ENCODE measurements around the gene PTPRO. TPM values are rescaled to one million over a fixed set of nuclear protein-coding genes. Genes with fewer than 3 reads are reported as not detected.

PTPRO gene
- total and polyA plus RNA-seq, 5 donors from 2014 or later: 0.88 to 2.9 (median 1.6) TPM

DNA sequence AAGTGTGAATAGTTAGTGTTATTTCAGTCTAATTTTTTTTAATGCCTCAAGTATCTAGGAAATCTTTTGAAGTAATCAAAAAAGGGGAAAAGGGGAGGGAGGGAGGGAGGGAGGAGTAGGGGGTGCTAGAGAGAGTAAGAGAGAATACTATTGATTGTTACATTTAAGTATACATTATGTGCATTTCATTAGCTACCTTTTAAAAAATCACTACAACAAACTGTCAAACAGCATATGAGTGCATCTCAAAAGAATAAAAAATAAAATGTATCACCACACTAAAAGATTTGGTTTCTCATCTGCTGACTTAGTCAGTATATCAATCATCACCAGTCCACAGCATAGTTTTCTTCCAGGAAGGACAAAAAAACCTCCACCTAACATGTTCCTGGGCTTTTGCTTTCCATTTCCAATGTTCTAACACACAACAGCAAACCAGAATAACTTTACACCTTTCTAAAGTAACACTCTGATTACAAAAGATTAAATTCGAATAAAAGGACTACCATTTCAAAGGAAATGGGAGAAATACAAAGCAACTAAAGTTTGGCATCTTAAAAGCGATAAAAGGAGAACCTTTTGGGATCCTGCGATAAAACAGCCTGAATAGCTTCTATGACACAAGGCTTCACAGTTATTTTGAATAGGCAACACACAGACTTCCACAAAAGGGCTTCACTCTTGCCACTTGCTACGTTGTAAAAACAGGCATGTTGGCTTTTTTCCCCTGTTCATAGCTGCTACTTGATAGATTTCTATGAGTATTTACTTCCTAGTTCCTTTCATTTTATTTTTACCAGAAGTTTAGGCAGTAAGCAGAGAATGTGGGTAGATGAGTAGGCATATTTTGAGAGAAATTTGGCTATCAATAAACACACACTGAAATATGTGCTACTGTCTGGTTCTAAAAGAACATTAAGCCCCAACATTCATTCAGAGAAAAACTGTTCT lies 306.0 kb downstream of the PTPRO start:
- no peak for ATAC-seq (ENCODE audit: low read depth in 2 of 2)
- DNase-seq: no peak
- Mint-ChIP-seq H3K27me3 (no peaks in the 10 kb centered on the region), H3K9me3 (no peaks in the 10 kb centered on the region), H3K36me3 (no peaks in the 10 kb centered on the region), H3K4me1 (peaks cover 0 to 2% (median 0%) of the 10 kb centered on the region in 4 donors), H3K27ac (no peak overlapping the region), H3K4me3 (no peak overlapping the region)
- Histone ChIP-seq H3K4me1 (ENCODE audit: control insufficient read depth, insufficient read depth, low read length, poor library complexity, severe bottlenecking) (no peaks in the 10 kb centered on the region), H3K9me3 (ENCODE audit: control insufficient read depth in 2 of 2, low read length in 2 of 2) (no peaks in the 10 kb centered on the region), H3K4me3 (ENCODE audit: low read depth, low read length) (no peak overlapping the region), H3K27me3 (ENCODE audit: control insufficient read depth, insufficient read depth, low read length) (peaks cover 1% of the 10 kb centered on the region), H3K36me3 (ENCODE audit: control insufficient read depth, insufficient read depth, low read length) (no peaks in the 10 kb centered on the region), H3K27ac (ENCODE audit: insufficient read depth, low read length, poor library complexity, severe bottlenecking) (no peak overlapping the region)

DNA sequence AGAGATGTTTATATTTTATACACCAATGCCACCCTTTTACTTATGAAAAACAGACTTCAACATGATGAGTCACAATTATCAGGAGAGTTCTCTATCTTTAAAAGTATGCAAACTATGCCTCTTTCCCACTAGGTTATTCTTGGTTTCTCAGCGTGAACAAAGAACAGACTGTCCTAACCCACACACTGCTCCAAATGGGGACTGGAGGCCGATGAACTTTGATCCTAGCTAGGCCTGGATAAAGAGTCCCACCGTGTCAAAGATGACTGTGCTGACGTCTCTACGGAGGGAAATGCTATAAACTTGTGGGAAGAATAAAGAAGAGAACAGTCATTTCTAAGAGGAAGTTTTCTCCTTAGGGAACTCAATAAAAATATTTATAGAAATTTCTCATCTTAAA lies 306.8 kb downstream of the PTPRO start:
- H3K27ac Mint-ChIP-seq: no peak overlapping the region
- Histone ChIP-seq H3K36me3 (ENCODE audit: control insufficient read depth, insufficient read depth, low read length) (no peaks in the 10 kb centered on the region), H3K27me3 (ENCODE audit: control insufficient read depth, insufficient read depth, low read length) (peaks cover 1% of the 10 kb centered on the region), H3K9me3 (ENCODE audit: control insufficient read depth in 2 of 2, low read length in 2 of 2) (no peaks in the 10 kb centered on the region), H3K4me1 (ENCODE audit: control insufficient read depth, insufficient read depth, low read length, poor library complexity, severe bottlenecking) (no peaks in the 10 kb centered on the region), H3K27ac (ENCODE audit: insufficient read depth, low read length, poor library complexity, severe bottlenecking) (no peak overlapping the region), H3K4me3 (ENCODE audit: low read depth, low read length) (no peak overlapping the region)
- no peaks in the 10 kb centered on the region for H3K36me3 Mint-ChIP-seq
- no peak overlapping the region for H3K4me3 Mint-ChIP-seq
- H3K4me1 Mint-ChIP-seq: peaks cover 0 to 2% (median 0%) of the 10 kb centered on the region in 4 donors
- no peak for DNase-seq
- H3K9me3 Mint-ChIP-seq: no peaks in the 10 kb centered on the region
- peaks cover 5% of the 10 kb centered on the region for H3K27me3 Mint-ChIP-seq
- no peak for ATAC-seq (ENCODE audit: low read depth in 2 of 2)

DNA sequence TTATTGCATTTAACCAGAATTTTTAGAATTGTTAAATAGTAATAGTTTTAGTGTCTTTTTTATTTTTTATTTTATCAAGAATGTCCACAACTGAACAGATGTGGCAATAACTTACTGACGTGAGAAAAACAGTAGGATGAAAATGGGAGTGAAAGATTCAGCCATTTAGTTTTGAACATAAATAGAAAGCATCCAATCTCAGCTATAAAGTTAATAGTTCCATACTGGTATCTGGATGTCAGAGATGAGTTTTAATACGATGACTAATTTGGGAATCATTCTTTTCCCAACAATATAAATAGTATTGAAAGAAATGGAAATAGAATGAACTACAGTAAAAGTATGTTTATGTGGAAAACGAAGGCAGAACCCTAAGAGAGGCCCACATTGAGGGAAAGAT lies 307.5 kb downstream of the PTPRO start:
- Histone ChIP-seq H3K9me3 (ENCODE audit: control insufficient read depth in 2 of 2, low read length in 2 of 2) (no peaks in the 10 kb centered on the region), H3K27me3 (ENCODE audit: control insufficient read depth, insufficient read depth, low read length) (peaks cover 1% of the 10 kb centered on the region), H3K4me1 (ENCODE audit: control insufficient read depth, insufficient read depth, low read length, poor library complexity, severe bottlenecking) (no peaks in the 10 kb centered on the region), H3K27ac (ENCODE audit: insufficient read depth, low read length, poor library complexity, severe bottlenecking) (no peak overlapping the region), H3K4me3 (ENCODE audit: low read depth, low read length) (no peak overlapping the region), H3K36me3 (ENCODE audit: control insufficient read depth, insufficient read depth, low read length) (no peaks in the 10 kb centered on the region)
- no peak overlapping the region for H3K27ac Mint-ChIP-seq
- no peak for ATAC-seq (ENCODE audit: low read depth in 2 of 2)
- H3K4me1 Mint-ChIP-seq: peaks cover 0 to 2% (median 0%) of the 10 kb centered on the region in 4 donors
- no peak for DNase-seq
- no peaks in the 10 kb centered on the region for H3K36me3 Mint-ChIP-seq
- no peaks in the 10 kb centered on the region for H3K9me3 Mint-ChIP-seq
- peaks cover 5% of the 10 kb centered on the region for H3K27me3 Mint-ChIP-seq
- H3K4me3 Mint-ChIP-seq: no peak overlapping the region

DNA sequence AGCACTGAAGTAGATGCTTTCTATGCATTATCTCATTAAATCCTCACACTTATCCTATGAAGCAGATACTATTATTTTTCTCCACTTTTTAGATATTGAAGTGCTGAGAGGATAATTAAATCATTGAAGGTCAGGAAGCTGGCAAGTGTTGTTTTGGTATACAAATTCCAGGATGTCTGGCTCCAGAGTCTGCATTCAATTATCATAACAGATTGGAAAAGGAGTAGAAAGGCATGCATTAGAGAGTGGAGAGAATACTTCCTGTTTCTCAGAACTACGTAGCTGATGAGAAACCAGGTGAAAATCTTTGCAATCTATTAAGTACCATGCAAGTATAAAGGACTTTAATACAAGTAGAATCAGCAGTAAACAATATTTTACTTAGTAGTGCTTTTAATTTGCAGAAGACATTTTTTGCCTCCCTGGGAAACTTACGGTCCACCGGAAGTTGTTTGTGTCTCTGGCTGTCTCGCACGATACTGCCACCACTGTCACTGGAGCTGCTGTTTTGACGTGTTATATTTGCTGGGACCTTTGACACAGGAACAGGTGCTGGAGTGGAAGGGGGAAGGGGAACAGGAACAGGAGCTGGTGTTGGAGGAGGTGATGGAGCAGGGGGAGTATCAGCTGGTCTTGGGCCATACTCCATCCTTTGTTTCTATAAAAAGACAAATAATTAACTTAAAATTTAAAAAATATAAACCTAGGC lies 308.9 kb downstream of the PTPRO start:
- Histone ChIP-seq H3K4me3 (ENCODE audit: low read depth, low read length) (no peak overlapping the region), H3K9me3 (ENCODE audit: control insufficient read depth in 2 of 2, low read length in 2 of 2) (no peaks in the 10 kb centered on the region), H3K4me1 (ENCODE audit: control insufficient read depth, insufficient read depth, low read length, poor library complexity, severe bottlenecking) (no peaks in the 10 kb centered on the region), H3K27ac (ENCODE audit: insufficient read depth, low read length, poor library complexity, severe bottlenecking) (no peak overlapping the region), H3K27me3 (ENCODE audit: control insufficient read depth, insufficient read depth, low read length) (peaks cover 1% of the 10 kb centered on the region), H3K36me3 (ENCODE audit: control insufficient read depth, insufficient read depth, low read length) (no peaks in the 10 kb centered on the region)
- ATAC-seq (ENCODE audit: low read depth in 2 of 2): no peak
- peaks cover 0 to 2% (median 0%) of the 10 kb centered on the region in 4 donors for H3K4me1 Mint-ChIP-seq
- no peak overlapping the region for H3K27ac Mint-ChIP-seq
- H3K9me3 Mint-ChIP-seq: no peaks in the 10 kb centered on the region
- no peaks in the 10 kb centered on the region for H3K36me3 Mint-ChIP-seq
- no peak for DNase-seq
- peaks cover 11% of the 10 kb centered on the region for H3K27me3 Mint-ChIP-seq
- H3K4me3 Mint-ChIP-seq: no peak overlapping the region

DNA sequence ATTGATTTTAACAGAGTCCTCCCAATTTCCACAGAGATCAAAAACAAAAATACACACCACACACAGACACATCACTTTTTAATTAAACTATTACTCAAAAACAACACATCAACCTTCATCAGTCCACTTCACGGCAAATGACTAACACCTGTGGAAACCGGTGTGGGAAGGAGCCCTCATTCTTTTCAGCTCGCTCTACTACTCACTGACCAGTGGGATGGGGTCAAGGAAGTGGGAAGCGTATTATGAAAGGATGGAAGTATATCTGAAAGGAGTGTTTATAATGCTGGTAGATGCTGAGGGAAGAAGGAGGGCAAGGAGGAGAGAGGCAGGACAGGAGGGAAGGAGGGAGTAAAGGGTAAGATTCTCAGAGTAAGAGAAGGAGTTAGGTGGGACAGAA lies 310.4 kb downstream of the PTPRO start:
- Histone ChIP-seq H3K4me3 (ENCODE audit: low read depth, low read length) (no peak overlapping the region), H3K27ac (ENCODE audit: insufficient read depth, low read length, poor library complexity, severe bottlenecking) (no peak overlapping the region), H3K36me3 (ENCODE audit: control insufficient read depth, insufficient read depth, low read length) (no peaks in the 10 kb centered on the region), H3K27me3 (ENCODE audit: control insufficient read depth, insufficient read depth, low read length) (peaks cover 1% of the 10 kb centered on the region), H3K9me3 (ENCODE audit: control insufficient read depth in 2 of 2, low read length in 2 of 2) (no peaks in the 10 kb centered on the region), H3K4me1 (ENCODE audit: control insufficient read depth, insufficient read depth, low read length, poor library complexity, severe bottlenecking) (no peaks in the 10 kb centered on the region)
- ATAC-seq (ENCODE audit: low read depth in 2 of 2): no peak
- H3K36me3 Mint-ChIP-seq: no peaks in the 10 kb centered on the region
- no peak overlapping the region for H3K4me3 Mint-ChIP-seq
- H3K27me3 Mint-ChIP-seq: peaks cover 12% of the 10 kb centered on the region
- no peak for DNase-seq
- peaks cover 0 to 2% (median 0%) of the 10 kb centered on the region in 4 donors for H3K4me1 Mint-ChIP-seq
- no peaks in the 10 kb centered on the region for H3K9me3 Mint-ChIP-seq
- H3K27ac Mint-ChIP-seq: no peak overlapping the region

DNA sequence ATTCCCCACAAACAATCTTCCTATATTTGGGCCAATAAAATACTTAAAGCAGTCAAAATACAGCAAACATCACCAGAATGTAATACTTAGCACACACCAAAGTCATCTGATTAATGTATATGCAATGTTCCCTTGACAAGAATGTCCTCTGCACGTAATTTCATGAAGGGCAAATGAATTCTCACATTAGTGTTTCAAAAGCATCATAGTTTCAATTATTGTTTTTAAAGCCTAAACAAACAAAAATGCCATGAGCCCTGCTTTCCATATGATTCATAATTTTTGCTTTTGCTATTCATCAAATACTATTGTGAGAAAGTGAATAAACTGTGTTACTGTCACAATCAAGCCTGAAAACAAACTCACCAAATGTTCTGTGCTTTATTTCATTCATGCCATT lies 310.9 kb downstream of the PTPRO start:
- Histone ChIP-seq H3K27ac (ENCODE audit: insufficient read depth, low read length, poor library complexity, severe bottlenecking) (no peak overlapping the region), H3K36me3 (ENCODE audit: control insufficient read depth, insufficient read depth, low read length) (no peaks in the 10 kb centered on the region), H3K27me3 (ENCODE audit: control insufficient read depth, insufficient read depth, low read length) (peaks cover 1% of the 10 kb centered on the region), H3K4me3 (ENCODE audit: low read depth, low read length) (no peak overlapping the region), H3K9me3 (ENCODE audit: control insufficient read depth in 2 of 2, low read length in 2 of 2) (no peaks in the 10 kb centered on the region), H3K4me1 (ENCODE audit: control insufficient read depth, insufficient read depth, low read length, poor library complexity, severe bottlenecking) (no peaks in the 10 kb centered on the region)
- DNase-seq (no peak), ATAC-seq (ENCODE audit: low read depth in 2 of 2) (no peak)
- H3K4me3 Mint-ChIP-seq: no peak overlapping the region
- H3K4me1 Mint-ChIP-seq: peaks cover 0 to 1% (median 0%) of the 10 kb centered on the region in 4 donors
- no peaks in the 10 kb centered on the region for H3K36me3 Mint-ChIP-seq
- H3K9me3 Mint-ChIP-seq: no peaks in the 10 kb centered on the region
- H3K27ac Mint-ChIP-seq: no peak overlapping the region
- H3K27me3 Mint-ChIP-seq: peaks cover 12% of the 10 kb centered on the region

DNA sequence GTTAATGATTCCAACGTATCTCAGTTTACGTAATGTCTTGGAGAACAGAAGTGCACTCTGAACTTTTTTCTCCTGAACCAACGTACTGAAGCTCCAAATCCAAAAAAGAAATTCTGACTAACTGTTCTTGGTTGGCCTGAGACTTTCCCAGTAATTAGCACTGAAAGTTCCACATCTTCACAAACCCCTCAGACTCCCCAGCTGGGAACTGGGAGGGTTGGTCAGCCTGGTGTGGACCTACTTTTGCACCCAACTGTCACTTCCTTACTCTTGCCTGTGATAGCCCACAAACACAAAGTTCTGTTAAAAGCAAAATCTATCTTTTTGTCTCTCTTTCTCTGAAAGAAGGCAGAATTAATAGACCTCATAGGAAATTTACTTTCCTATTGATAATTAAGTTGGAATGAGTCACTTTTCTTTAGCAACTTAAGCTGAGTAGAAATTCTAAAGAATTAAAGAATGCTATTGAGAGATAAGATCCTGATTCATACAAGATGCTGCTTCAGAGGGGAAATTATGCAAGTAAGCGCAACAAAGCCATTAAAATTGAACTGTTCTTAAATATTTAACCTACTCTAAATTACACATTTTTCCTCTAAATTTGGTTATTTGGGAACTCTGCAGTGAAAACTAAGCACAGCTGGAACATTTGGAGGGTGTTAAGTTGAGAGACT lies 311.8 kb downstream of the PTPRO start:
- H3K4me1 ChIP-seq (ENCODE audit: control insufficient read depth, insufficient read depth, low read length, poor library complexity, severe bottlenecking): no peaks in the 10 kb centered on the region
- no peaks in the 10 kb centered on the region for H3K4me1 Mint-ChIP-seq
- no peak overlapping the region for H3K4me3 ChIP-seq (ENCODE audit: low read depth, low read length)
- ATAC-seq (ENCODE audit: low read depth in 2 of 2) (no peak), DNase-seq (no peak)
- H3K9me3 ChIP-seq (ENCODE audit: control insufficient read depth in 2 of 2, low read length in 2 of 2): no peaks in the 10 kb centered on the region
- H3K9me3 Mint-ChIP-seq: no peaks in the 10 kb centered on the region
- no peak overlapping the region for H3K4me3 Mint-ChIP-seq
- peaks cover 12% of the 10 kb centered on the region for H3K27me3 Mint-ChIP-seq
- no peak overlapping the region for H3K27ac ChIP-seq (ENCODE audit: insufficient read depth, low read length, poor library complexity, severe bottlenecking)
- no peak overlapping the region for H3K27ac Mint-ChIP-seq
- H3K27me3 ChIP-seq (ENCODE audit: control insufficient read depth, insufficient read depth, low read length): peaks cover 1% of the 10 kb centered on the region
- H3K36me3 ChIP-seq (ENCODE audit: control insufficient read depth, insufficient read depth, low read length): no peaks in the 10 kb centered on the region
- no peaks in the 10 kb centered on the region for H3K36me3 Mint-ChIP-seq

All from CD4-positive, CD25-positive, alpha-beta regulatory T cell (primary cell).